Fibroblast of skin of scalp (primary cell): ENCODE measurements around the gene SPCS1.
"Not testable (repeated sequence)": the region's sequence is repeated elsewhere in the genome, so short reads cannot be mapped to it uniquely, and the experiment has no call there.

Experiments used
- DNase-seq: peaks from one replicate; pipeline ENCODE4 v3.0.0-alpha.2; 2013

Gene SPCS1

GRCh38 chr3:52695798-52696671 is 9.9 kb upstream of the SPCS1 start:
- no peak for DNase-seq

GRCh38 chr3:52696830-52697631 is 8.9 kb upstream of the SPCS1 start:
- DNase-seq, result no peak

GRCh38 chr3:52697632-52697965 is 8.3 kb upstream of the SPCS1 start:
- DNase-seq, result no peak

GRCh38 chr3:52703341-52703740 is 2.6 kb upstream of the SPCS1 start:
- DNase-seq, result no peak

GRCh38 chr3:52704611-52705437 is 1.1 kb upstream of the SPCS1 start:
- DNase-seq, result peak; percentile 27

- no peak for DNase-seq
Measured at GRCh38 chr3:52705438-52705687, 543 bp upstream of the SPCS1 start.

GRCh38 chr3:52707585-52707984 is 1.7 kb downstream of the SPCS1 start:
- DNase-seq, result no peak

GRCh38 chr3:52710512-52710911 is 4.6 kb downstream of the SPCS1 start:
- DNase-seq, result no peak

GRCh38 chr3:52712291-52713212 is 6.6 kb downstream of the SPCS1 start:
- no peak for DNase-seq

GRCh38 chr3:52714335-52715302 is 8.7 kb downstream of the SPCS1 start:
- no peak for DNase-seq

GRCh38 chr3:52715714-52716305 is 9.9 kb downstream of the SPCS1 start:
- no peak for DNase-seq

- DNase-seq, result no peak
Measured at GRCh38 chr3:52719618-52720017, 13.7 kb downstream of the SPCS1 start.

GRCh38 chr3:52721002-52721729 is 15.3 kb downstream of the SPCS1 start:
- DNase-seq, result peak; percentile 3

- DNase-seq, result no peak
Measured at GRCh38 chr3:52721730-52722008, 15.8 kb downstream of the SPCS1 start.

GRCh38 chr3:52722491-52722890 is 16.6 kb downstream of the SPCS1 start:
- no peak for DNase-seq

GRCh38 chr3:52723935-52724334 is 18.0 kb downstream of the SPCS1 start:
- no peak for DNase-seq

- DNase-seq, result no peak
Measured at GRCh38 chr3:52724511-52724910, 18.6 kb downstream of the SPCS1 start.

- DNase-seq, result not testable (repeated sequence)
Measured at GRCh38 chr3:52728753-52729152, 22.8 kb downstream of the SPCS1 start.

GRCh38 chr3:52730681-52731080 is 24.8 kb downstream of the SPCS1 start:
- DNase-seq, result no peak

GRCh38 chr3:52731590-52731989 is 25.7 kb downstream of the SPCS1 start:
- no peak for DNase-seq
